GM19025 (cell line): Measurements from ENCODE around the gene CHTOP.
"Not testable (repeated sequence)": the region's sequence is repeated elsewhere in the genome, so short reads cannot be mapped to it uniquely, and the experiment has no call there.

Experiments
- ATAC-seq: cut with Tn5 transposase; IDR thresholded peaks from one replicate; pipeline ENCODE4 v1.9.1; 2021; ENCODE audit warnings: mild to moderate bottlenecking, low read depth, moderate library complexity; ENCODE audit not compliant: unreplicated experiment

The CHTOP gene

DNA sequence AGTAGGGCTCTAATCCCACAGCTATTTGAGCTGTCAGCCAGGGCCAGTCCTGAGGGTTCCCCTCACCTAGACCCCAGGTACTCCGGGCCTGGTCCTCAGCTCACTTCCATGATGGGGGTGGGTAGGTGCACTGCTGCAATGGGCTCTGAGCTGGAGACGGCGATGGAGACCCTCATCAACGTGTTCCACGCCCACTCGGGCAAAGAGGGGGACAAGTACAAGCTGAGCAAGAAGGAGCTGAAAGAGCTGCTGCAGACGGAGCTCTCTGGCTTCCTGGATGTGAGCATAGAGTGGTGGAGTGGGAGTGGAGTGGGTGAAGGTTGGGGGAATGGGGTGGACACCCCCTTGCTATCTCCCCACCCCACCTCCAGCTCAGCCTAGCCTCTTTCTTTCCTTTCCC, 3.5 kb upstream of the CHTOP start:
- ATAC-seq, result no peak

DNA sequence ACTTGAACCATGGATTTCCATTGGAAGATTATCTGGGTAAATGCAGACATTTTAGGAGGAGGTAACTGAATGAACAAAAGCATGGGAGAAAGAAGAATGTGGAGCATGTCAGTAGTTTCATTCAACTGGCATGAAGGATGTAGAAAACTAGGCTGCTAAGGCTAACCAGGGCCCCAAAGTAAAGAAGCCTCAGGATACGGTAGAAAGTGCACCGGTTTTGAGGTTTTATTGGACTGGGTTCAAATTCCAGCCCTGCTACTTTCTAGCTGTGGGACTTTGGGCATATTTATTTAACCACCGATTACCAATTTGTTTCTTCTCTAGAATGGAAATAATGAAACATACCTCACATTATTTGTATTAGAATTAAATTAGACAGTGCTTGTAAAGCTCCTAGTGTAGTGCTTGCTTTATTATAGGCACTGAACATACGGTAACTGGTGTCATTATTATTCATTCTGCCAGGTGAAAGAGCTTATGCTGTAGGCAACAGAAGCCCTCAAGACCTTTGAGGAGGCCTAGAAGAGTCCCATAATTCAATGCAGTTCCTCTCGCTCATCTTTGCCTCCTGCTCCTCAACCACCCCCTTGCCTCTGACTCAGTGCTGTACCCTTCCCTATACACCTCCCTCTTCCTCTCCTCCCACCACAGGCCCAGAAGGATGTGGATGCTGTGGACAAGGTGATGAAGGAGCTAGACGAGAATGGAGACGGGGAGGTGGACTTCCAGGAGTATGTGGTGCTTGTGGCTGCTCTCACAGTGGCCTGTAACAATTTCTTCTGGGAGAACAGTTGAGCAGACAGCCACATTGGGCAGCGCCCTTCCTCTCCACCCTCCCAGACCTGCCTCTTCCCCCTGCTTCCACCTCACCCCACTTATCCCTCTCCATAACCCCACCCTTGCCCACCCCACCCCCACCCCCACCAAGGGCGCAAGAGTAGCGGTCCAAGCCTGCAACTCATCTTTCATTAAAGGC, 2.5 kb upstream of the CHTOP start:
- no peak for ATAC-seq

DNA sequence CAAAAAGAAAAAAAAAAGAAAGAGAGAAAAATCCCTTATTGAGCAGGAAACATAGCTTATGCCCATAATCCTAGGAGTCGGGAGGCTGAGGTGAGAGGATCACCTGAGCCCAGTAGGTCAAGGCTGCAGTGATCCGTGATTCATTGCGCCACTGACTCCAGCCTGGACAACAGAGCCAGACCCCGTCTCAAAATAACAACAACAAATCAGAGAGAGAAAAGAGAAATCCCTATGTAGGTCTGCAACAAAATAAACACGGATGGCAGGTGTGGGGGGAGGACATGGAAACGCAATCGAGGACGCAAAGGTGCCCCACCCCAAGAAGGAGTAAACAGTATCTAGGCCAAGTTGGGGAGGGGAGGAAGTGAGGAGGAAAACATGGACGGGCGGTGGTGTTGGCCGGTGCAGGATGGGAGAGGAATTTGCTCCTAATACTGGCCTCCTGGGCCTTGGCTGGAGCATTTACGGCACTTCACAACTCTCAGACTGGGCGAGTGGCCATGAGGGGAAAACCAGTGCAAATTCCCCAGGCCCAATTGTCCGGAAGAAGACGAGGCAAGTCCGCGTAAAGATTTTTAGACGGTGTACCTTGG, 609 bp upstream of the CHTOP start:
- ATAC-seq, result peak; percentile 2

DNA sequence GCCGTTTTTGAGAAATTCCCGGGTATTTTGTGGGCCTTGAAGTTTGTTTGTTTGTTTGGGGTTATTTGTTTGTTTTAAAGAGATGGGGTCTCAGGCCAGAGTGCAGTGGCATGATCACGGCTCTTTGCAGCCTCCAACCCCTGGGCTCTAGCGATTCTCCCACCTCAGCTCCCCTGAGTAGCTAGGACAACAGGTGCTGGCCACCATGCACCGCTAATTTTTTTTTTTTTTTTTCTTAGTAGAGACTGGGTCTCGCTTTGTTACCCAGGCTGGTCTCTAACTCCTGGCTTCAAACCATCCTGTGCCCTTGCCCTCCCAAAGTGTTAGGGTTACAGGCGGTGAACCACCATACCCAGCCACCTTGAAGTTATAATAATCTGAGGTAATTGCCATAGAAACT, 2.0 kb downstream of the CHTOP start:
- no peak for ATAC-seq

DNA sequence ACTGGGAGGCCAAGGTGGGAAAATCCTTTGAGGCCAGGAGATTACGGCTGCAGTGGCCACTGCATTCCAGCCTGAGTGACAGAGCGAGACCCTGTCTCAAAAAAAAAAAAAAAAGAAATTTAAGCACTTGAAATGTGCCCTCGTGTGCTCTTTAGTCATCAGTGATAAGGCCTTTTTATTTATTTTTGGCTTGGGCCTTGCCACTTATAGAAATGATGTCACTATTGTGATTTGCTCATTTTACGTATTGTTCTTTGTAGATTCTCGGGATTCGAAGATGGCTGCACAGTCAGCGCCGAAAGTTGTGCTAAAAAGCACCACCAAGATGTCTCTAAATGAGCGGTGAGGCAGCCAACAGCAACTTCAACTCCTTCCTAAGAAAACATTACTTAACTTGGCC, 2.4 kb downstream of the CHTOP start:
- ATAC-seq, result no peak

DNA sequence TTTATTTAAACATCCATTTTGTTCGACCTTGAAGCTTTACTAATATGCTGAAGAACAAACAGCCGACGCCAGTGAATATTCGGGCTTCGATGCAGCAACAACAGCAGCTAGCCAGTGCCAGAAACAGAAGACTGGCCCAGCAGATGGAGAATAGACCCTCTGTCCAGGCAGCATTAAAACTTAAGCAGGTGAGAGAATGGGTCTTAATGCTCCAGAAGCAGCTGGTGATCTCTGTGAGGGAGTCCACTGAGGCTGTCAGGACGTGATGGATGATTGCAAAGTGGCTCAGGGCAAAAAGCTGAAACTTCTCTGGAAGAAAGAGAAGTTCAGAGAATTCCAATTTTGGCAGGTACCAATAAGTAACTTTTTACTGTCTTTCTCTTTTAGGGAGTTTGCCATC, 4.4 kb downstream of the CHTOP start:
- ATAC-seq, result no peak

DNA sequence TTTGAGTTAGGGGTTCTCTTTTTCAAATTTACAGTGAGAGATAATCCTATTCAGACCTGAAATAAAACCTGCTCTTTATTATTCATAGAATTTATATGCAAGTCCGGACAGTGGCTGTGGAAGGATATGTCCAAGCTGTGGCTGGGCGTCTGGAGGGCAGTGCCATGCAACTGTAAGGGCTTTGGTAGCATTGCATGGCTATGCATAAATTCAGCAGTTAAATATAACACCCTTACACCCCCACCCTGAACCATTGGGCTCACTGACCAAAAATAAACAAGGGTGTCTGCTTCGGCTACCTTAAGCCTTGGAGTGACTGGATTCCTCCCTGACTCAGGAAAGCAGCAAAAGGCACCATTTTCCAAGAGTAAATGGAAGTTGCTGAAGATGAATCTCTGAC, 5.4 kb downstream of the CHTOP start:
- no peak for ATAC-seq

DNA sequence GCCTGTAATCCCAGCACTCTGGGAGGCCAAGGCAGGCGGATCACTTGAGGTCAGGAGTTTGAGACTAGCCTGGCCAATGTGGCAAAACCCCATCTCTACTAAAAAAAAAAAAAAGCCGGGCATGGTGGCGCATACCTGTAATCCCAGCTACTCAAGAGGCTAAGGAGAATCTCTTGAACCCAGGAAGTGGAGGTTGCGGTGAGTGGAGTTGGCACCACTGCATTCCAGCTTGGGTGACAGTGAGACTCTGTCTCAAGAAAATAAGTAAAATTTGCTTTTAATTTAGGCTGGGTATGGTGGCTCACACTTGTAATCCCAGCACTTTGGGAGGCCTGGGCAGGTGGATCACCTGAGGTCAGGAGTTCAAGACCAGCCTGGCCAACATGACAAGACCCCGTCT, 6.3 kb downstream of the CHTOP start:
- ATAC-seq, result not testable (repeated sequence)

DNA sequence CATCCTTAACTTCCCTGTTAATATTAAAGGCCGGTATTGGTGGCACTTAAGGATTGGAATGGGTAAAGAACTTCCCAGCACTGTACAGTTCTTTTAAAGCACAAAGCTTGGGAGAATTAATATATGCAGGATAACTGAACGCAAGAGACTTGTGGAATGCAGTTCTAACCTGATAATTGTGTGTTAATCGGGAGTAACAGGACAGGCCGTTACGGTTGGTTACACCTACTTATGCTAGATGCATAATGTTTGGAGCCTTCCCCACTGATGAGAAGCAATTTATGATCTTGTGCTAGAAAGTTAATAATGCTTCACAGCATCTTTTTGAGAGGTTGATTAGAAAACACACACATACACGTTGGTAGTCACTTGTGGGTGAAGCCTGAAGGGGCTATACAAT, 7.0 kb downstream of the CHTOP start:
- no peak for ATAC-seq

DNA sequence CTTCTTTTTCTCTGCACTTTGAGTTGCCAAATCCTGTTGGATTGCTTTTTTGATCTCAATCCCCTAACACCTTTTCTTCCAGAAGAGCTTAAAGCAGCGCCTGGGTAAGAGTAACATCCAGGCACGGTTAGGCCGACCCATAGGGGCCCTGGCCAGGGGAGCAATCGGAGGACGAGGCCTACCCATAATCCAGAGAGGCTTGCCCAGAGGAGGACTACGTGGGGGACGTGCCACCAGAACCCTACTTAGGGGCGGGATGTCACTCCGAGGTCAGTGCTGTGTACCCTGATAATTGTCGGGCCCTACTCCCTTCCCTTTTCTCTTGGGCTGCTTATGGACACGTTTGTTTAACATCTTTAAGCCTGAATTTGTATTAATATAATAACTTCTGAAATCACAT, 8.3 kb downstream of the CHTOP start:
- ATAC-seq, result no peak

DNA sequence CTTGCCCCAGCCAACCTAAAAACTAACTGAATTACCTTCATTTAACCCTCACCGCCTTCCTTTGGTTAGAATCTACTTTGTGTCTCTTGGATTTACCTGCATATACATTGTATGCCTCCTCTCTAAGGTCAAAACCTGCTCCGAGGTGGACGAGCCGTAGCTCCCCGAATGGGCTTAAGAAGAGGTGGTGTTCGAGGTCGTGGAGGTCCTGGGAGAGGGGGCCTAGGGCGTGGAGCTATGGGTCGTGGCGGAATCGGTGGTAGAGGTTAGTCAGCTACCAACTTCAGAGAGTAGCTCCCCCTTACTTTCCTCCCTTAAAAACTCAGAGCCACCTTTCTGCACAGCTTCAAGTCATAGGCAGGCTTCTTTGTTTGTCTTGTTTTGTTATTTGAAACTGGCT, 9.2 kb downstream of the CHTOP start:
- ATAC-seq, result no peak

DNA sequence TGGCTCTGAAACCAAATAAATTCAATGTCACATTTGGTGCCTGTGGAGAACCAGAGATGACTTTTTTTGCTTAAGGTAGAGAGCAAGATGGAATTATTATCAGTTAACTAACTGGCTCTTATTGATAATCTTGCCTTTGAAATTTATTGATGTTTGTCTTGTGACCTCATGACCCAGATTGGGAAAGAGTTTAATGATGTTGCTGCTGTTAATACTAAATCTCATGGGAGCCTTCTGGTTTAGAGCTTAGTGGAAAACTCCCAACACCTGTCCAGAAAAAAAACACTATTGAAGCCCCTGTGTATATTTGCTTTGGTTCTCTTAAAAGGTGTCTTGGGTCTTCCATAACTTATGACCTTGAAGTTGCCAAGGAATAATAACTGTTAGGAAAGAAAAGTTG, 9.9 kb downstream of the CHTOP start:
- no peak for ATAC-seq

DNA sequence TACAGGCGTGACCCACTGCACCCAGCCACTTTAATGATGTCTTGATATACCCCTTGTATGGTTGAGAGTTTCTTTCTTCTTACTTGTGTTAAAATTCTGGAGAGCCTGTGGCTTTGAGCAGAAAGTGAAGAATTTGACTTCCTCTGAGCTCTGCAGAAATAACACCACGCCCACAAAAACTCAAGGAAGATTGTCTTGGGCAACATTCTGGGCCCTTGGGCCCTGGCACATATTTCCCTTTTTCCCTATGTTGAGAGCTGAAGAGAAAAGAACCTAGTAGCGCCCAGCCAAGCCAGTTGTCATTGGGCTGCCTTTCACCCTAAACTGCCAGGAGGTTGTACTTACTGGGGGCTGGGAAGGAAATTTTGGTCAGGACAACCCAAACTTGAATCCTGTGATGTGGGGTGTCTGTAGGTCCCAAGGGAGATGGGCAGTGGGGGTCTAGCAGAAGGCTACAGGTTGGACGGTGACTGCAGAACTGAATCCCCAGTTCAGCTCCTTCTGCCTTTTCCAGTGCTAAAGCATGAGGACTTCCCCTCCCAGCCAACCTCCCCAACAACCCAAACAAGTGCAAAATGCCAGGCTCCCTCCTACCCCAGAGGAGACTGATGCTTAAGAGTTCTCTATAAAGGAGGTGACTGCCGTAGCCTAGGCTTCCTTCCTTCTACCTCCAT, 12.9 kb downstream of the CHTOP start:
- no peak for ATAC-seq

DNA sequence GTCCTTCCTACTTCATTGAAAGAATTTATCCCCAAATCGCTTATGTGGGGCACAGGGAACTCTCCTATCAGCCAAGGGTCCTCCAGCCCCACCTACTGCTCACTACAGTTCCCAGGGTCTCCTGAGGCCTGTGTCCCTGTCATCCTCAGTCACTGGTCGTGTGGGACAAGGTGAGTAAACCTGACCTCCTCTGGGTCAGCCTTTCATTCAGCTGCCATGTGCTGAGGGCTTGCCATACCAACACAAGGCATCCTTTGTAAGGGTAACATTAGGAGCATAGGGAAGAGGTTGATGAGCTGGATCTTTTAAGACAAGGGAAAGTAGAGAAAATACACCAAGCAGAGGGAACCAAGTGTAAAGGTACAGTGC, 13.5 kb downstream of the CHTOP start:
- ATAC-seq, result no peak

DNA sequence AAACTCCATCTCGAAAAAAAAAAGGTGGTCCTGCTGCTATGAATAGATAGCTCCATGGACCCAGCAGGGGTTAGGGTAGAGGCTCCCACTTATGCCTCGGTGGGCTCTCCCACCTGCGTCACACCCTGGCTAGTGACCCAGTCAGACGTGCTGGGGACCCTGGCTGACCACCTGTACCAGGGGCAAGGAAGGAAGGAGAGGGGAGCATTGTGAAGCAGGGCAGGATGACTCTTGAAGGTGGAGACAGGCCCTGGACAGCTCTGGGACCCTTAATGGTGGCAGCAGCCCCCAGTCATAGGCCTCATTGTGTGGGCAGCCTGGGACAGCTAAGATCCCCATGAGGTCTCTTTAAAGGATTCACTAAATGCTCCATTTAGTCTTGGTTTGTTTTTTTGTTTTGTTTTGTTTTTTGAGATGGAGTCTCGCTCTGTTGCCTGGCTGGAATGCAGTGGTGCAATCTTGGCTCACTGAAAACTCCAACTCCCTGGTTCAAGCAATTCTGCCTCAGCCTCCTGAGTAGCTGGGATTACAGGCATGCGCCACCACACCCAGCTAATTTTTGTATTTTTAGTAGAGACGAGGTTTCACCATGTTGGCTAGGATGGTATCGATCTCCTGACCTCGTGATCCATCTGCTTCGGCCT, 14.3 kb downstream of the CHTOP start:
- ATAC-seq, result no peak

DNA sequence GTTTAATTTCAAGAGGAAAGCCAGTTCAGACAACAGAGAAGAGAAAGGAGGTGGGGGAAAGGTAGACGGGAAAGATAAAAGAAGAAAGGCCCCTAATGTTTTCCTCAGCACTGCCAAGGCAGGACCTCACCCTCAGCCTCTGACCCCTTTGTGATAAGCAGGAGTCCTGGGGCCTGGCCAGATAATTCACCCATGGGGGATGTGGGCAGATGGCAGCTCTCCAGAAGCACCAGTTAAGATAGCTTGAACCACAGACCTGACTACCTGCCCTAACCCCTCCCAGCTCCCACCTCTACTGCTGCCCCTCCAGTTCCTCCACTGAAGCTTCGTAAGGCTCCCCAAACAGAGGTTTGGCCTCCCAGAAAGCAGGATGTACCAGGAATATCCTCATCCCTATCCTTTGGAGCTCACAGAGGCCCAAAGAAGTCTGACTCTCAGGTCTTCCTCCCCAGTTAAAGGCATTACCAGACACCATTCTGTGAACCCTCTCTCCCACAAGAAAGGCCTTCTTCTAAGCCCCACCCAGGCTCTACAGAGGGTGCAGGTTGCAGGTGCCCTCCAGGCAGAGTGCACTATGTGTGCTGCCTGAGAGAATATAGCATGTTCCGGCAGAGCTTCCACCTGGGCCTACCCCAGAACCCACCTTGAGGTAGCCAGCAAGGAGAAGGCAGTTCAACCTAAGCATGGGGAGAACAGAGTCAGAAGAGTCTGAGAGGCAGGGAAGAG, 15.4 kb downstream of the CHTOP start:
- ATAC-seq, result no peak

DNA sequence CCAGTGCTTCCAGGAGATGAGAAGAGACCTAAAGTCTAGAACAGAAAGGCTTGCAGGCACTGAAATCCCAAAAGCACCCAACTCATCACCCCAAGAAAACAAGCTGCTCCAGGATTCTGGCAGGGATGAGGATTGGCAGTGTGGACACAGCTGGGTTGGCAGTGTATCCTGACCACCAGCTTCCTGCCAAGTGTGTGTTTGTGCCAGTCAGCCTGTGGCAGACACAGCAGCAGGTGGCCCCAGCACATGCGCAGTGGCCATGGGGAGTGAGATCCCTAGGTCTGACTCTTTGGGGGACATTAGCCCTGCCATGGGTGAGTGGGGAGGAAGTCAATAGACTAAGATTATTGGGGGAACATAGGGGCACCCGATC, 16.0 kb downstream of the CHTOP start:
- ATAC-seq, result no peak

DNA sequence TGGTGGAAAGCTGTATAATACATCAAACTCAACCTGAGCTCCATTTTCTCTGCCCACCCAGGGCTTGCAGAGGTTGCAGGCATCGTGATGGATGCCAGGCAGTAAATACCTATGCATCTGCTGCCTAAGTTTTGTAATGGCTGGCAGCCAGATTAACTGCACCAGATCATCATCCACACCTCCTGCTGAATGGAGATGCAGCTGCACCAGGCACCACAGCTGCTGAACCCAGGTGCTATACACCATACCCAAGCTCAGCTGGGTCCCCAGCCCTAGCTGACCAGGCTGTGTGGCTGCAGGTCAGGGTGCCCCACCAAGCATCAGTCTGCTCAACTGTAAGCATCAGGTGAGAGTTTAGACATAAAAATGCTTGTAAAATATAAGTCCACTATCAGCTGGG, 17.9 kb downstream of the CHTOP start:
- ATAC-seq, result no peak

DNA sequence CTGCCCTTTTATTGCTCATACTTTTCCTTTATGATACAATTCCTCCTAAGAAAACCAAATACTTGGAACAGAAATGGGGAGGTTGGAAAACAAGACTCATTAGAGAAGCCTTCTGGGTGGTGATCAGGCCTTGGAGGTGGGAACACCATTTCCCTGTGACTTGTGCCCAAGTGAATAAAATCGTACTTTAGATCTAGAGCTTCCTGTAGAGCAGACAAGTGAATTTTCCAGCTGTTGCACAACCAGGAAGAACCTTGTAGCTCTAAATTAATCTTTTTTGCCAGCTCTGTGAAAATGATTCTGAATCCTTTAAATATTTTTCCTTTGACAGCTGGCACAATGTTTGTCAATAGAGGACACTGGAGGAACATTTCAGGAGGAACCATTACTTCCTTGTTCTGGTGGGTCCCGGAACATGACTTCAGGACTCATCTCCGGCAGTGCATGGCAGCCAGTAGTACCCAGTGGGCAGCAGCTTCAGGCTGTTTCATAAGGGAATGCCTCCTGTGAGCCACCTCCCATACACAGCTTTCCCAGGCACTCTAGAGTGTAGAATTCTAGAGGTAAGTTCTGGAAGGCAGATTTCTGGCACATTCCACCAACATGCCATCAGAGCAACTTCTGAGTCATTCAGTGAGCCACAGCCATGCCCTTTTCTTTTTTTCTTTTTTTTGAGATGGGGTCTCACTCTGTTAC, 19.1 kb downstream of the CHTOP start:
- no peak for ATAC-seq

DNA sequence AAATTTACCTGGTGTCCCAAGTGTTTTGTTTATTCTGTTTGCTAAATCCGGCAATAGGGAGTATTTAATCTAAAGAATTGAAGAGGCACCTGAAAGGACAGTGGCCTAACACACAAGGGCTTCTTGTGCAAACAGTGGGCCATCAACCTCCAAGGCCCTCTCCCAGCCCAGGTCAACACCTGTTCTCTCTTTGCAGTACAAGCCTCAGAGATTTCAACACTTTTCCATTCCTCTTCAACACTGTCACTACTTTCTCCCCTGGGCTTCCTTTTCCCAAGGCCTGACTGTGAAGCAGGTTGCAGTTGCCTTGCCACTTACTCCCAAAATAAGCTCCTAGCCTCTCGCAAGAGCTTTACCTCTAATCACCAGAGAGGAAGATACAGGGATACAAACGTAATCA, 21.5 kb downstream of the CHTOP start:
- ATAC-seq, result no peak
